ENCODE results near the gene TFR2. TPM values are rescaled to one million over a fixed set of nuclear protein-coding genes. Genes with fewer than 3 reads are reported as not detected.

The TFR2 gene
- total and polyA plus RNA-seq, 7 experiments from 2014 or later, result 0.55 to 14.4 (median 3.1) TPM

DNA sequence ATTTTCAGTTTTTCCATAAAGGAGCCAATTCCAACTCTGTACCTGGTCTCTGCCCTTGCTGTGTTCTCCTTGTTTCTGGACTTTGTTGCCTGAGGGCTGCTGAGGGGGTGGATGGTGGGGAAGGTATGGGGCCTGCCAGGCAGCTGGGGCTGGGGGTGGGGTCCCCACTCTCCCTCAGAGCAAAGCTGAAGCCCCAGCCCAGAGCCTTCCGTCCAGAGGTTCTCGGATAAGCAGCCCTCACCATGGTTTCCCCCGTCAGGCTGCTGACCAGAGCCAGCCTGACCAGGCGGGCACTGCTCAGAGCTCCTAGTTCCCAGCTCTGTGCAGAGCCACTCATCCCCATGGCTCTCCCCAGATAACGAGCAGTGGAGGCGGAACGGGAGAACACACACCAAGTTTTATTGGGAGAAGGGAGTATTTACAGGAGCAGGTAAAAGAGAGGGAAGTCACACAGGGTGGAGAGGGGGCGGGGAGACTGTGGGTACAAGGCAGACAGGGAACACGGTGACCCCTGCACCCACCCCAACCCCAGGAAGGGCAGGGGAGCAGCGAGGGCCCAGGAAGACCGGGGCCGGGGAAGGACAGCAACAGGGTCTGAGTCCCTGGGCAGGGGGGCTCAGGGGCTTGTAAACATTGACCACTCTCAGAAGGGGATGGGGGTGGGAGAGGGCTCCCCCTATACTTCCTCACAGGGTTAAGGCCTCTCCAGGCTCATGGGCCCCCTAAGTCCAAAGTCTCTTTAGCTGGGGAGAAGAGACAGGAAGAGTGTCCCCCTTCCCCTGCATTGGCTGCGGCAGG, 38.0 kb upstream of the TFR2 start:
- Histone ChIP-seq H3K36me3 (ENCODE audit: control insufficient read depth in 2 of 3, insufficient read depth in 3 of 3, low read length in 3 of 3) (peaks cover 0 to 81% (median 8%) of the 10 kb centered on the region in 3 experiments), H3K27ac (ENCODE audit: low read depth, low read length) (peak overlapping the region; percentile 10), H3K4me3 (ENCODE audit: low read length) (no peak overlapping the region), H3K4me1 (ENCODE audit: control insufficient read depth in 2 of 2, insufficient read depth in 2 of 2, low read length in 2 of 2) (peaks cover 0 to 22% of the 10 kb centered on the region in 2 donors), H3K9me3 (ENCODE audit: control insufficient read depth in 2 of 3, low read length in 3 of 3) (no peaks in the 10 kb centered on the region), H3K27me3 (ENCODE audit: control insufficient read depth in 2 of 2, insufficient read depth in 2 of 2, low read length in 2 of 2) (no peaks in the 10 kb centered on the region)
- ChIA-PET POLR2A (interaction anchor here (0.7 to 5.5 kb wide), 9 partner anchors 9 to 114 kb away, joined by 3 to 37 read pairs (median 5); partner anchors contain the start of genes FBXO24, LRCH4 and MOSPD3), CTCF (interaction anchor here (1.7 to 5.8 kb wide), 2 partner anchors 12 to 45 kb away, joined by 3 to 33 read pairs; no protein-coding TSS in a partner anchor)
- ATAC-seq (no peak), DNase-seq (no peak)
- Mint-ChIP-seq H3K27ac (peak overlapping the region in 5 of 9 donors; percentile 26 to 83 (median 78)), H3K9me3 (peaks cover 0 to 1% (median 0%) of the 10 kb centered on the region in 11 donors), H3K4me3 (peak overlapping the region in 4 of 10 donors; percentile 12 to 56 (median 40)), H3K4me1 (peaks cover 21 to 50% (median 30%) of the 10 kb centered on the region in 7 donors), H3K36me3 (peaks cover 0 to 15% (median 0%) of the 10 kb centered on the region in 5 donors), H3K27me3 (no peaks in the 10 kb centered on the region)
- intact Hi-C loops (cut with micrococcal nuclease), result loop anchor here in 1 of 2 donors (5.0 to 10.0 kb wide), 2 partner anchors 565 to 577 kb away; partner anchors contain the start of genes AP4M1, FIS1 and MCM7

DNA sequence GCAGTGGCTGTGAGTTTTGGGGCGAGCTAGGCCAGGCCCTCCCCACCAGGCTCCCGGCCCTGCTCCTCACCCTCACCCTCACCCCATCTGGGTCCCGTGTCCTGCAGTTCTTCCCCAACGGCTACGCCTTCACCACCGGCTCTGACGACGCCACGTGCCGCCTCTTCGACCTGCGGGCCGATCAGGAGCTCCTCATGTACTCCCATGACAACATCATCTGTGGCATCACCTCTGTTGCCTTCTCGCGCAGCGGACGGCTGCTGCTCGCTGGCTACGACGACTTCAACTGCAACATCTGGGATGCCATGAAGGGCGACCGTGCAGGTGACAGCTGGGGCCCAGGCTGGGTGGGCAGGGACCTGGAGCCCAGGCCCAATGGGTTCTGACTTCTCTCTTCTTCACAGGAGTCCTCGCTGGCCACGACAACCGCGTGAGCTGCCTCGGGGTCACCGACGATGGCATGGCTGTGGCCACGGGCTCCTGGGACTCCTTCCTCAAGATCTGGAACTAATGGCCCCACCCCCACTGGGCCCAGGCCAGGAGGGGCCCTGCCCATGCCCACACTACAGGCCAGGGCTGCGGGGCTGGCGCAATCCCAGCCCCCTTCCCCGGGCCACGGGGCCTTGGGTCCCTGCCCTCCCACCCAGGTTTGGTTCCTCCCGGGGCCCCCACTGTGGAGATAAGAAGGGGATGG, 37.1 kb upstream of the TFR2 start:
- ChIA-PET CTCF (interaction anchor here (1.7 to 5.8 kb wide), 2 partner anchors 13 to 44 kb away, joined by 3 to 33 read pairs; no protein-coding TSS in a partner anchor), POLR2A (interaction anchor here (1.3 to 5.5 kb wide), 5 partner anchors 10 to 196 kb away, joined by 3 to 37 read pairs (median 10); partner anchors contain the start of gene SRRT)
- H3K4me3 ChIP-seq (ENCODE audit: low read length), result no peak overlapping the region
- Mint-ChIP-seq H3K4me1 (peaks cover 21 to 50% (median 30%) of the 10 kb centered on the region in 7 donors), H3K36me3 (peaks cover 0 to 15% (median 0%) of the 10 kb centered on the region in 5 donors), H3K9me3 (peaks cover 0 to 3% (median 0%) of the 10 kb centered on the region in 11 donors), H3K27ac (peak overlapping the region in 5 of 9 donors; percentile 7 to 78 (median 58)), H3K27me3 (no peaks in the 10 kb centered on the region), H3K4me3 (peak overlapping the region in 5 of 10 donors; percentile 20 to 60 (median 40))
- H3K27ac ChIP-seq (ENCODE audit: low read depth, low read length), result peak overlapping the region; percentile 35
- peaks cover 0 to 74% (median 8%) of the 10 kb centered on the region in 3 experiments for H3K36me3 ChIP-seq (ENCODE audit: control insufficient read depth in 2 of 3, insufficient read depth in 3 of 3, low read length in 3 of 3)
- H3K9me3 ChIP-seq (ENCODE audit: control insufficient read depth in 2 of 3, low read length in 3 of 3), result no peaks in the 10 kb centered on the region
- H3K4me1 ChIP-seq (ENCODE audit: control insufficient read depth in 2 of 2, insufficient read depth in 2 of 2, low read length in 2 of 2), result peaks cover 0 to 22% of the 10 kb centered on the region in 2 donors
- ATAC-seq, result no peak
- intact Hi-C loops (cut with micrococcal nuclease), result loop anchor here in 1 of 2 donors (5.0 to 10.0 kb wide), 2 partner anchors 566 to 576 kb away; partner anchors contain the start of genes AP4M1, FIS1 and MCM7
- no peaks in the 10 kb centered on the region for H3K27me3 ChIP-seq (ENCODE audit: control insufficient read depth in 2 of 2, insufficient read depth in 2 of 2, low read length in 2 of 2)
- DNase-seq, result no peak

DNA sequence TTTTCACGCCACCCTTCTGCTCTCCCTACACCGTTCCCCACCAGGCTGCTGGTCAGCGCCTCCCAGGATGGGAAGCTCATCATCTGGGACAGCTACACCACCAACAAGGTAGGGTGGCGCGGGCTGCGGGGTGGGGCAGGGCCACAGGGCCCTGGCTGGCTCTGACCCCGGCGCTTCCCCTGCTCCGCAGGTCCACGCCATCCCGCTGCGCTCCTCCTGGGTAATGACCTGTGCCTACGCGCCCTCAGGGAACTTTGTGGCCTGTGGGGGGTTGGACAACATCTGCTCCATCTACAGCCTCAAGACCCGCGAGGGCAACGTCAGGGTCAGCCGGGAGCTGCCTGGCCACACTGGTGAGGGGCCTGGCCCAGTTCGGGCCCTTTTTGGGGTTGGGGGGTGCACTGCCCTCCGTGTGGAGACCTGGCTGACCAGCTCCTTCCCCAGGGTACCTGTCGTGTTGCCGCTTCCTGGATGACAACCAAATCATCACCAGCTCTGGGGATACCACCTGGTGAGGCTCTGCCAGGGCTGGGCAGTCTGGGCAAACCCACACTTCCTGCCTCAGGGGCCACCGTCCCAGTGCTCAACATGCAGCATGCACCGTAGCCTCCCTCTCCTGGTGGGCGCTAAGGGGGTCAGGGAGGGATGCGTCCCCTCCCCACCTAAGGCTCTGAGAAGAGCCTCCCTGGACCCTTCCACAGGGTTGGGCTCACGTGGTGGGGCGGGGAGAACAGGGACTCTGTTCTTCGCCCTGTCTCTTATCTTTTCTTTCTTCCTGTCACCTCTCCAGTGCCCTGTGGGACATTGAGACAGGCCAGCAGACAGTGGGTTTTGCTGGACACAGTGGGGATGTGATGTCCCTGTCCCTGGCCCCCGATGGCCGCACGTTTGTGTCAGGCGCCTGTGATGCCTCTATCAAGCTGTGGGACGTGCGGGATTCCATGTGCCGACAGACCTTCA, 36.2 kb upstream of the TFR2 start:
- H3K4me3 ChIP-seq (ENCODE audit: low read length), result no peak overlapping the region
- peaks cover 0 to 66% (median 8%) of the 10 kb centered on the region in 3 experiments for H3K36me3 ChIP-seq (ENCODE audit: control insufficient read depth in 2 of 3, insufficient read depth in 3 of 3, low read length in 3 of 3)
- intact Hi-C loops (cut with micrococcal nuclease), result loop anchor here in 1 of 2 donors (5.0 to 10.0 kb wide), 2 partner anchors 567 to 575 kb away; partner anchors contain the start of genes AP4M1, FIS1 and MCM7
- CTCF ChIA-PET, result interaction anchor here (1.0 to 5.8 kb wide), 2 partner anchors 14 to 93 kb away, joined by 3 to 33 read pairs; no protein-coding TSS in a partner anchor
- H3K4me1 ChIP-seq (ENCODE audit: control insufficient read depth in 2 of 2, insufficient read depth in 2 of 2, low read length in 2 of 2), result peaks cover 0 to 22% of the 10 kb centered on the region in 2 donors
- H3K27me3 ChIP-seq (ENCODE audit: control insufficient read depth in 2 of 2, insufficient read depth in 2 of 2, low read length in 2 of 2), result no peaks in the 10 kb centered on the region
- no peaks in the 10 kb centered on the region for H3K27me3 Mint-ChIP-seq
- peak overlapping the region; percentile 98 for H3K27ac ChIP-seq (ENCODE audit: low read depth, low read length)
- H3K4me1 Mint-ChIP-seq, result peaks cover 21 to 50% (median 32%) of the 10 kb centered on the region in 7 donors
- H3K27ac Mint-ChIP-seq, result peak overlapping the region; percentile 58 to 86 (median 78)
- DNase-seq (no peak), ATAC-seq (no peak)
- no peaks in the 10 kb centered on the region for H3K9me3 ChIP-seq (ENCODE audit: control insufficient read depth in 2 of 3, low read length in 3 of 3)
- peaks cover 0 to 14% (median 0%) of the 10 kb centered on the region in 5 donors for H3K36me3 Mint-ChIP-seq
- H3K4me3 Mint-ChIP-seq, result peak overlapping the region in 9 of 10 donors; percentile 20 to 87 (median 74)
- POLR2A ChIA-PET, result interaction anchor here (1.2 to 3.8 kb wide), 10 partner anchors 11 to 248 kb away, joined by 3 to 32 read pairs (median 12); partner anchors contain the start of genes FBXO24, GIGYF1, LRCH4 and MOSPD3
- H3K9me3 Mint-ChIP-seq, result peaks cover 0 to 4% (median 0%) of the 10 kb centered on the region in 11 donors

DNA sequence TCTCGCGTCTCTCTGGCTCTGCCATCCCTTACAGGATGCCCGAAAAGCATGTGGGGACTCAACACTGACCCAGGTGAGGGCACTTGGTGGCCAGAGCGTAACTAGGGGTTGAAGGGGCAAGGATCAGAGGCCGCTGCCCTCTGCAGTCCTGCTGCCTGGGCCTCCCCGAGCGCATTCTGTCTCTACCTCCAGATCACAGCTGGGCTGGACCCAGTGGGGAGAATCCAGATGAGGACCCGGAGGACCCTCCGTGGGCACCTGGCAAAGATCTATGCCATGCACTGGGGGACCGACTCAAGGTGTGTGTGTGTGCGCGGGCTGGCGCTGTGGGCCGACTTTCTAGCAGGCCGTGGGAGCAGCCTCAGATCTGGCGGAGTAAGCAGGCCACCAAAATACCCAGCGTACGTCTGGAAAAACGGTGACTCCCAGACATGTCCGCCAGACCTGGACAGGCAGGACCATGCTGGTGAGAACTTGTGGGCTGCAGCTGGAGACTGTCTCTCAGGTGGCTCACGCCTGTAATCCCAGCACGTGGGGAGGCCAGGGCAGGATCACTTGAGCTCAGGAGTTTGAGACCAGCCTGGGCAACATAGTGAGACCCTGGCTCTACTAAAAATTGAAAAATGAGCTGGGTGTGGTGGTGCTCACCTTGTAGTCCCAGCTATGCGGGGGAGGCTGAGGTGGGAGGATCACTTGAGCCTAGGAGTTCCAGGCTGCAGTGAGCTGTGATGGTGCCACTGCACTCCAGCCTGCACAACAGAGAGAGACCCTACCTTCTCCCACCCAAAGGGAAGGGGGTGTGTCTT, 35.4 kb upstream of the TFR2 start:
- ChIA-PET CTCF (interaction anchor here (1.0 to 5.8 kb wide), 2 partner anchors 15 to 92 kb away, joined by 3 to 33 read pairs; no protein-coding TSS in a partner anchor), POLR2A (interaction anchor here (0.8 to 3.8 kb wide), 14 partner anchors 12 to 557 kb away, joined by 3 to 32 read pairs (median 6); partner anchors contain the start of genes CNPY4, FBXO24, GIGYF1 and LRCH4)
- Mint-ChIP-seq H3K36me3 (peaks cover 0 to 14% (median 0%) of the 10 kb centered on the region in 5 donors), H3K4me1 (peaks cover 18 to 46% (median 33%) of the 10 kb centered on the region in 7 donors), H3K4me3 (peak overlapping the region; percentile 65 to 98 (median 83)), H3K27ac (peak overlapping the region; percentile 85 to 94 (median 87)), H3K9me3 (peaks cover 0 to 4% (median 0%) of the 10 kb centered on the region in 11 donors), H3K27me3 (peaks cover 0 to 3% (median 0%) of the 10 kb centered on the region in 5 donors)
- H3K27me3 ChIP-seq (ENCODE audit: control insufficient read depth in 2 of 2, insufficient read depth in 2 of 2, low read length in 2 of 2), result no peaks in the 10 kb centered on the region
- DNase-seq, result no peak
- peak overlapping the region; percentile 60 for H3K4me3 ChIP-seq (ENCODE audit: low read length)
- no peak for ATAC-seq
- peaks cover 0 to 17% of the 10 kb centered on the region in 2 donors for H3K4me1 ChIP-seq (ENCODE audit: control insufficient read depth in 2 of 2, insufficient read depth in 2 of 2, low read length in 2 of 2)
- peak overlapping the region; percentile 98 for H3K27ac ChIP-seq (ENCODE audit: low read depth, low read length)
- intact Hi-C loops (cut with micrococcal nuclease), result loop anchor here in 1 of 2 donors (5.0 to 10.0 kb wide), 2 partner anchors 568 to 574 kb away; partner anchors contain the start of genes AP4M1, FIS1 and MCM7
- H3K9me3 ChIP-seq (ENCODE audit: control insufficient read depth in 2 of 3, low read length in 3 of 3), result no peaks in the 10 kb centered on the region
- H3K36me3 ChIP-seq (ENCODE audit: control insufficient read depth in 2 of 3, insufficient read depth in 3 of 3, low read length in 3 of 3), result peaks cover 0 to 57% (median 5%) of the 10 kb centered on the region in 3 experiments
